ENCODE measurements around the gene LMNTD2. TPM values are rescaled to one million over a fixed set of nuclear protein-coding genes. Genes with fewer than 3 reads are reported as not detected.

The LMNTD2 gene
- total and polyA plus RNA-seq, 2 donors (not counting 3 experiments of a cell fraction or from before 2014, with no cell fraction given), result 2.1 to 2.6 TPM

GRCh38 chr11:514606-515005 lies 45.9 kb downstream of the LMNTD2 start:
- Histone ChIP-seq H3K36me3 (ENCODE audit: control insufficient read depth in 2 of 2, extremely low read depth in 1 of 2, insufficient read depth in 2 of 2, low read length in 2 of 2) (no peaks in the 10 kb centered on the region), H3K27me3 (ENCODE audit: control insufficient read depth in 2 of 2, insufficient read depth in 2 of 2, low read length in 2 of 2) (no peaks in the 10 kb centered on the region), H4K20me1 (replicated peaks; ENCODE audit: control insufficient read depth, extremely low read depth, insufficient read depth, low read length) (no peaks in the 10 kb centered on the region), H3K4me2 (ENCODE audit: insufficient read depth, low read length) (no peak overlapping the region), H3K9me1 (replicated peaks; ENCODE audit: control insufficient read depth, extremely low read depth, insufficient read depth, low read length) (no peaks in the 10 kb centered on the region), H3K9me3 (replicated peaks; ENCODE audit: control insufficient read depth, insufficient read depth, low read length) (no peaks in the 10 kb centered on the region), H3K4me3 (replicated peaks in 1 of 3; ENCODE audit: insufficient read depth in 1 of 3, low read depth in 1 of 3, low read length in 3 of 3) (no peak overlapping the region), H2AFZ (ENCODE audit: low read depth, low read length) (no peak overlapping the region), H3K79me2 (ENCODE audit: control insufficient read depth, insufficient read depth, low read length) (no peaks in the 10 kb centered on the region), H3K27ac (ENCODE audit: insufficient read depth, low read depth, low read length) (no peak overlapping the region), H3K4me1 (ENCODE audit: control insufficient read depth, extremely low read depth, insufficient read depth, low read length) (peaks cover 3% of the 10 kb centered on the region), H3K9ac (replicated peaks; ENCODE audit: extremely low read depth, insufficient read depth, low read length) (no peak overlapping the region)
- no TSS peak for BruUV-seq (replicated peaks)
- FAIRE-seq (no peak), DNase-seq (ENCODE audit: low read depth, low spot score) (no peak)
- dilution Hi-C loops (cut with MboI; ENCODE audit: extremely low pct_ligation_motif_present, low sequenced_read_pairs) (no loop called here), intact Hi-C loops (cut with micrococcal nuclease) (loop anchor here (5.0 kb wide), 1 partner anchor 207 kb away; the partner anchor contains the start of gene IFITM2)
- ChIA-PET POLR2A (no interaction called here), CTCF (no interaction called here)
- TF ChIP-seq CTCF (IDR thresholded peaks at IDR 0.05; ENCODE audit: extremely low read depth in 1 of 2, insufficient read depth in 1 of 2, low read depth in 1 of 2, low read length in 2 of 2) (no peak), POLR2AphosphoS5 (IDR thresholded peaks at IDR 0.05; ENCODE audit: insufficient read depth, low read depth, low read length) (no peak), GATA2 (IDR thresholded peaks at IDR 0.05; ENCODE audit: insufficient read depth, insufficient read length, low read depth, low read length) (no peak), JUN (IDR thresholded peaks at IDR 0.05; ENCODE audit: borderline replicate concordance, insufficient read depth, insufficient read length, low read depth) (no peak), FOS (IDR thresholded peaks at IDR 0.05; ENCODE audit: borderline replicate concordance, insufficient read depth, low read length) (no peak), MYC (IDR thresholded peaks at IDR 0.05; ENCODE audit: low read depth, low read length) (no peak), EZH2 (IDR thresholded peaks at IDR 0.05; ENCODE audit: borderline replicate concordance, low read depth, low read length, severe bottlenecking) (no peak), POLR2A (IDR thresholded peaks at IDR 0.05; ENCODE audit: low read depth, low read length) (no peak)
- TF ChIP-seq, protein P1, sequence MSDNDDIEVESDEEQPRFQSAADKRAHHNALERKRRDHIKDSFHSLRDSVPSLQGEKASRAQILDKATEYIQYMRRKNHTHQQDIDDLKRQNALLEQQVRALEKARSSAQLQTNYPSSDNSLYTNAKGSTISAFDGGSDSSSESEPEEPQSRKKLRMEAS (IDR thresholded peaks at IDR 0.05; ENCODE audit: insufficient read depth, insufficient read length), result no peak
